GM10266 (cell line): ENCODE results near the gene OR5T1.

Experiments used
- DNase-seq: peaks from one replicate; pipeline ENCODE4 v3.0.0; 2012; ENCODE audit errors: extremely low spot score
- TF ChIP-seq, protein P1 (sequence below): IDR thresholded peaks from 2 replicates; pipeline ENCODE4 v1.5.1; 2012; ENCODE audit warnings: mild to moderate bottlenecking, low read depth; ENCODE audit not compliant: control insufficient read depth, insufficient read depth; ENCODE audit errors: missing control alignments

The OR5T1 gene

GRCh38 chr11:56273854-56274253 lies at the start of gene OR5T1:
TSS of gene OR5T1 (plus strand) at chr11:56274154. CDS start at chr11:56275639, 1,485 bp downstream.
- DNase-seq, result no peak

DNA sequence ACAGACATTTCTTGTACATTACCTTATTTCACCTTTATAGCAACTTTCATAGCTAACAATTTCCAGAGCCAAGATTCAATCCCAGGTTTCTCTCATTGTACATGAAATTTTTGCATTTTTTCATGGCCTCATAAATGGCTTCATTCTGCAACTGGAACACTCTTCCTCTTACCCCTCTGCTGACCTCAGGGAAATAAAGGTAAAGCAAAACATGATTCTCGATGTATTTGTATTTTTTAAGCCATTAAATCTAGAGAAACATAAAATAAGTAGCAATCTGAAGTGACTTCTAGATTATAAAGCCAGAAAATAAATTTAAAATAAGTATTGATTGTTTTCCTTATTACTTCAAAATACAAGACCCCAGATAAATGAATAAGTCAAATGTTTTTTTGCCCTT lies 39.8 kb upstream of the OR5T1 start, which contains the start of gene OR5T2:
Gene OR5T2 (minus strand): TSS at position 101 of the 400 bp plus-strand sequence. CDS start 1,193 bp downstream, outside the sequence.
- TF ChIP-seq, protein P1, sequence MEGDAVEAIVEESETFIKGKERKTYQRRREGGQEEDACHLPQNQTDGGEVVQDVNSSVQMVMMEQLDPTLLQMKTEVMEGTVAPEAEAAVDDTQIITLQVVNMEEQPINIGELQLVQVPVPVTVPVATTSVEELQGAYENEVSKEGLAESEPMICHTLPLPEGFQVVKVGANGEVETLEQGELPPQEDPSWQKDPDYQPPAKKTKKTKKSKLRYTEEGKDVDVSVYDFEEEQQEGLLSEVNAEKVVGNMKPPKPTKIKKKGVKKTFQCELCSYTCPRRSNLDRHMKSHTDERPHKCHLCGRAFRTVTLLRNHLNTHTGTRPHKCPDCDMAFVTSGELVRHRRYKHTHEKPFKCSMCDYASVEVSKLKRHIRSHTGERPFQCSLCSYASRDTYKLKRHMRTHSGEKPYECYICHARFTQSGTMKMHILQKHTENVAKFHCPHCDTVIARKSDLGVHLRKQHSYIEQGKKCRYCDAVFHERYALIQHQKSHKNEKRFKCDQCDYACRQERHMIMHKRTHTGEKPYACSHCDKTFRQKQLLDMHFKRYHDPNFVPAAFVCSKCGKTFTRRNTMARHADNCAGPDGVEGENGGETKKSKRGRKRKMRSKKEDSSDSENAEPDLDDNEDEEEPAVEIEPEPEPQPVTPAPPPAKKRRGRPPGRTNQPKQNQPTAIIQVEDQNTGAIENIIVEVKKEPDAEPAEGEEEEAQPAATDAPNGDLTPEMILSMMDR, result no peak
- no peak for DNase-seq

More at GRCh38 chr11:56273854-56274253, at the start of gene OR5T1:
- TF ChIP-seq, protein P1, result no peak

DNA sequence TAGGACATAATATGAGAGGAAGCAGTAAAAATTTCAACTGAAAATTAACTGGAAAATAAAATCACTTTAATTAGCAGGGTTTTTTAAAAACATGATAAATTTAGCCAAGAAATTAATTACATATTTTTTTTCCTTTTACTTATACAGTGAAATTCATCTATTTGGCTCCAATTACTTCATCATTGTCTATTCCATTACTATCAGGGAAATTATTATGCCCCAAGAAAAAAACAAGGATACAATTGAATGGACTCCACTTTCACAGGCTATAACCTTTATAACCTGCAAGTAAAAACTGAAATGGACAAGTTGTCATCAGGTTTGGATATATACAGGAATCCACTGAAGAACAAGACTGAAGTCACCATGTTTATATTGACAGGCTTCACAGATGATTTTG lies 22.0 kb upstream of the OR5T1 start, which contains the start of gene OR5T3:
Gene OR5T3 (plus strand): TSS at position 301 of the 400 bp plus-strand sequence. CDS start 0 bp downstream, at position 301.
- TF ChIP-seq, protein P1, result no peak
- DNase-seq, result no peak

DNA sequence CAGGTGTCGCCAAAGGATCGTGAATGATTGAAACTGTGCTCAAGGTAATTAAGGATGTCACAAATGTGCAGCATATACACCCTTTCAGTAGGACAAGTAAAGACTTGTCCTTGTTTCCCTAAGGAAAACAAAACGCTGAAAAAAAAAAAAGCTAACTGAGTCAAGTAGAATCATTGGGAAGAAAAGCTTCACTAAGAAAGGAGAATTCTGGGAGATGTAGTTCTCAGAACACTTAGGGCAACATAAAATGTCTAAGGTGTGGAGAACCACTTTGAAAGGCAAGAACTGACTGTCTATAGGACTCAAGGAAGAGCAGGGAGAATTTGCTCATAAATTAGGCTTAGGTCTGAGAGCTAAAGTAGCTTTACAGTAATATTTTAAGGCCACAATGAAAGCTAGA lies 2.9 kb upstream of the OR5T1 start:
- no peak for DNase-seq
- TF ChIP-seq, protein P1, result no peak

GRCh38 chr11:56292154-56292553 lies 18.2 kb downstream of the OR5T1 start, which contains the start of gene OR8H1:
TSS of gene OR8H1 (minus strand) at chr11:56292254. CDS start at chr11:56291062, 1,192 bp downstream.
- no peak for DNase-seq

DNA sequence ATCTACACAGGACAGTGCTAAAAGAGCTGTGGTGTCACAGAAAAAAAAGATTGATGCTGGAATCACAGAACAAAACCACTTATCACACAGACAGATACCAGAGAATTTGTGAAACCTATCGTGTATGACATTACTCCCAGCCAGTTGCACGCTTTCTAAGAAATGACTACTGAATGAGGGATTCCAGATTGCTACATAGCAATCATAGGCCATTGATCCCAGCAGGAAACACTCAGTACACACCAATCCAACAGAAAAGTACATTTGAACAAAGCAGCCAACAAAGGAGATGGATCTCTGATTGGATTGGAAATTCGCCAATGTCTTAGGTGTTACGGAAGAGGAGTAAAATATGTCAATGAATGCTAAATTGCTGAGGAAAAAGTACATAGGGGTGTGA lies 22.9 kb downstream of the OR5T1 start:
- no peak for DNase-seq
- TF ChIP-seq, protein P1, result no peak

More at GRCh38 chr11:56292154-56292553, 18.2 kb downstream of the OR5T1 start, which contains the start of gene OR8H1:
- TF ChIP-seq, protein P1, result no peak

DNA sequence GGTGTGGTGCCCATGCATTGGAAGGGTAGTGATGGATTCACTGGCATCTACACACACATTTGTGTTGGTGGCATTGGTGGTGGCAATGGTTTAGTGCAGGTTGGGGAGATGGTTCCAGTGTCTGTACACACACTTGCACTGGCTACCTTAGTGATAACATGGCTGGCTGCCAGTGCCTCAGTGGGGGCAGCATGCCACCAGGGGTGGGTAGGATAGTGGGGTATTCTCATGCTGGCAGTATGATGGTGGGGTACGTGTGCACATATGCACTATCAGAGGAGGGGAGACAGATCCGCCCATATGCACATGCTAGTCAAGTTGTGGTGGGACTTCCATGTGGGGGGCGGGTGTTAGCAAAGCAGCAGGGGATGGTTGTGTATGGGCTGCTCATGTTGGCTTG lies 33.9 kb downstream of the OR5T1 start:
- TF ChIP-seq, protein P1, result no peak
- DNase-seq, result no peak
